Measurements from ENCODE around the gene PIEZO2.
A peak's percentile ranks its signal among the peaks of the same experiment; 100 is the strongest.
"Not testable (repeated sequence)": the region's sequence is repeated elsewhere in the genome, so short reads cannot be mapped to it uniquely, and the experiment has no call there.

Gene PIEZO2

DNA sequence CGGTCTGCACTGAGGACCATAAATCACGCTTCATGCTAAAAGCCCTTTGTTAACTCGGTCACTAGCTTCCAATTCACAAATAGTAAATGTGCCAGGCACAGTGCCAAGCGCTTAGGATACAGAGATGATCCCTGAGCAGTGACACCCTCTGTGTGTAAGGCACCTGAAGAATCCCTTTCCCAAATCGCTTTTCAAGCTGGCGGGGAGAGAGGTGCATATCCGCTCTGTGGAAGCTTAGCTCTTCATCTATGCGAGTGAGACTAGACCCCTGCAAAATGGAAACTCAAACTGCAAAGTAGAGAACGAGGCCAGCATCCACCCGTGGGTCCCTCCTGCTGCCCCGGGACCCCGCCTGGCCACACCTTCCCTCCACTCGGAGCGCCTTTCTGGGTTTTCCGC lies 2.4 kb downstream of the PIEZO2 start:
- ChIA-PET CTCF (interaction anchor here (1.7 kb wide), 1 partner anchor 295 kb away, joined by 5 read pairs; no protein-coding TSS in a partner anchor), POLR2A (no interaction called here)
- Histone ChIP-seq H3K27ac (ENCODE audit: insufficient read depth in 1 of 2, low read depth in 1 of 2, low read length in 2 of 2, poor library complexity in 1 of 2, severe bottlenecking in 2 of 2) (no peak overlapping the region), H3K9me3 (ENCODE audit: control extremely low read depth in 1 of 5, control insufficient read depth in 4 of 5, insufficient read depth in 2 of 5, low read depth in 1 of 5, low read length in 4 of 5) (no peaks in the 10 kb centered on the region), H3K36me3 (ENCODE audit: control insufficient read depth in 4 of 4, insufficient read depth in 4 of 4, low read length in 3 of 4) (no peaks in the 10 kb centered on the region), H3K4me1 (ENCODE audit: control extremely low read depth in 1 of 4, control insufficient read depth in 4 of 4, insufficient read depth in 4 of 4, low read length in 3 of 4) (peaks cover 0 to 29% (median 23%) of the 10 kb centered on the region in 4 experiments), H3K27me3 (replicated peaks in 2 of 5; ENCODE audit: control insufficient read depth in 4 of 5, insufficient read depth in 5 of 5, low read length in 4 of 5) (peaks cover 12 to 60% (median 40%) of the 10 kb centered on the region in 5 experiments), H3K4me3 (ENCODE audit: control insufficient read depth in 1 of 7, extremely low read depth in 1 of 7, insufficient read depth in 4 of 7, low read depth in 2 of 7, low read length in 6 of 7) (peak overlapping the region in 1 of 7 experiments; percentile 2)
- WGBS (ENCODE audit: insufficient coverage): 60% methylated on average over 15 of the region's 15 CpGs
- no peak for DNase-seq

DNA sequence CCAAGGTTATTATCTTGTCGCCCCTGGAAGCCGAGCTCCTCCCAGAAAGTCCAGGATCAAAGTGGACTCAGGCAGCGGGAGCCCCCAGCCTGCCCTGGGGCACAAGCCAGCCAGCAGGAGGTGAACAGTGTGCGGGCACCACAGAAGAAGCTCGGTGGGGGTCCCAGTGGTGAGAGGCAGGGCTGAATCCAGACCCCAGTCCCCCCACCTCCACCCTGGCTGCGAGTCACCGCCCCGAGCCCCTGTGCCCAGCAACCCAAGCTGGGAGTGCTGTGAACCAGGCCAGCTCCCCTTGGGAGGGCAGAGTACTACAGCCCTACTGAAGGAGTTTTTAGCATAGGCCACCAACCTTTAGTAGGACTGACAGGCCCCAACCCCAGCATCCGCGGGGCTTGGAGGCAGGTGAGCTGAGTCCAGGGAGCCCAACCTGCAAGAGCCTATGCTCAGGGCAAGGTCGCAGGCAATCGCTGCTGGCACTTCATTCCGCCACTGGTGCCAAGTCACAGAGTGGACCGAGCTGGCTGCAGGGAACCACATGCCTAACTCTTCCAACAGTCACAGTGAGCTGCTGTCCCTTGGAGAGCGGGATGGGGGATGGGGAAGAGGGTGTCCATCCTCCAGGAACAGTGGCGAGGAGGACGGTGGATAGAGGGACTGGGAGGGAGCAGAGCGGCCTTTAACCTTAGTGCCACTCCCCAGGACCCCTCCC lies 3.0 kb downstream of the PIEZO2 start:
- 88% methylated on average over 16 of the region's 18 CpGs for WGBS (ENCODE audit: insufficient coverage)

DNA sequence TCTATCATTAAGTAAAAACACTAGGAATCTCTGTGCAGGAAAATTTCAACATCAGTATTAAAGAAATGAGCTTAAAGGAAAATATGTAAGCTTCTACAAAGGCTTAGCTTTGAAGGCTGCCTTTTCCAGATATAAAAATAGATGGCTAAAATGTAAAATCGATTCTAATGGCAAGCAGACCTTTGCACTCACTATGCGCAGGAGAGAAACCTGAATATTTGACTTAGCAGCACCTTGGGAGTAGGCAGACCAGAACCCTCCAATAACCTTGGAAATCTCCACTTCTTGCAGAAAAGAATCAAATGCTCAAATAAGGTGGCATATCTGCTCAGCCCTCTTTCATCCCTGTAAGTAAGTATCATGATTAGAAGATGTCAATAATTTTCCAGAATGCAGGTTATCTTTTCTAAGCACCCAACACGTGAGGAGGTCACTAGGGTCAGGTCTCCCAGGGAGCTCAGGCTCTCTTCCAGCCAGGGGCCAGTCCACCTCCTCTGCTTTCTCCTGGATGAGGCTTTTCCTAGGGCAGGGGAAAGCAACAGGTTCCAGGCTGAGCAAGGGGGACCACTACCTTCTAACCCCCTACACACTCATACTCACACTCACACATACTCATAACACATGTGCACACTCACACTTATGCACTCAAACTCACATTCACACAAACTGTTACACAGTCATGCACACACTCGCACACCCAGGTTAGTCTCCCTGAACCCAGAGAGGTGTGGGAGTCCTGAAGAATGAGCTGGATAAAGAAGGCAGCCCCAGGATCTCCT lies 3.8 kb downstream of the PIEZO2 start:
- CTCF ChIA-PET: interaction anchor here (0.6 to 1.7 kb wide), 4 partner anchors 9 to 294 kb away, joined by 3 to 5 read pairs (median 3); no protein-coding TSS in a partner anchor
- peaks cover 0 to 29% (median 23%) of the 10 kb centered on the region in 4 experiments for H3K4me1 ChIP-seq (ENCODE audit: control extremely low read depth in 1 of 4, control insufficient read depth in 4 of 4, insufficient read depth in 4 of 4, low read length in 3 of 4)
- DNase-seq: no peak

More for the DNA sequence above, 3.0 kb downstream of the PIEZO2 start:
- Histone ChIP-seq H3K4me3 (ENCODE audit: control insufficient read depth in 1 of 7, extremely low read depth in 1 of 7, insufficient read depth in 4 of 7, low read depth in 2 of 7, low read length in 6 of 7) (no peak overlapping the region), H3K36me3 (ENCODE audit: control insufficient read depth in 4 of 4, insufficient read depth in 4 of 4, low read length in 3 of 4) (no peaks in the 10 kb centered on the region), H3K9me3 (ENCODE audit: control extremely low read depth in 1 of 5, control insufficient read depth in 4 of 5, insufficient read depth in 2 of 5, low read depth in 1 of 5, low read length in 4 of 5) (no peaks in the 10 kb centered on the region), H3K27me3 (replicated peaks in 2 of 5; ENCODE audit: control insufficient read depth in 4 of 5, insufficient read depth in 5 of 5, low read length in 4 of 5) (peaks cover 10 to 60% (median 38%) of the 10 kb centered on the region in 5 experiments), H3K27ac (ENCODE audit: insufficient read depth in 1 of 2, low read depth in 1 of 2, low read length in 2 of 2, poor library complexity in 1 of 2, severe bottlenecking in 2 of 2) (no peak overlapping the region), H3K4me1 (ENCODE audit: control extremely low read depth in 1 of 4, control insufficient read depth in 4 of 4, insufficient read depth in 4 of 4, low read length in 3 of 4) (peaks cover 0 to 29% (median 23%) of the 10 kb centered on the region in 4 experiments)
- ChIA-PET CTCF (interaction anchor here (0.6 to 1.7 kb wide), 3 partner anchors 8 to 295 kb away, joined by 3 to 5 read pairs (median 3); no protein-coding TSS in a partner anchor), POLR2A (no interaction called here)
- DNase-seq: no peak

DNA sequence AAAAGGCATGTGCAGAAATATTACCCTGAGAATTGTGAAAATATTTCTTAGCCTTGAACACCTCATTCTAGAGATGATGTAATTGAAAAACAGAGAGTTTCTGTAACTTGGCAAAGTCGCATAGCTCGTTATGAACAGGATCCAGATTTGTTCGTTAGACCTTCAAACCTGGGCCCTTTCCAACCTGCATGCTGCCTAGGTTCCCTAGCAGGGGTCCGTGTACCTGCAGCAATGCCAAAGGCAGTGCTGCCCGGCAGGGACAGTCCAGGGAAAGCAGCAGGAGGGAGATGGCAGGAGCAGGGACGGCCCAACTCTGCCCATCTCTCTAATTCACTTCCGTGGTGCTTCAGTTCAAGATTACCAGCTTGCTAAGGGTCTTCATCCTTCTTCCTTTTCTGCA lies 12.0 kb downstream of the PIEZO2 start:
- no peaks in the 10 kb centered on the region for H3K36me3 ChIP-seq (ENCODE audit: control insufficient read depth in 4 of 4, insufficient read depth in 4 of 4, low read length in 3 of 4)
- no peak for DNase-seq
- H3K4me3 ChIP-seq (ENCODE audit: control insufficient read depth in 1 of 7, extremely low read depth in 1 of 7, insufficient read depth in 4 of 7, low read depth in 2 of 7, low read length in 6 of 7): no peak overlapping the region
- no peaks in the 10 kb centered on the region for H3K4me1 ChIP-seq (ENCODE audit: control extremely low read depth in 1 of 4, control insufficient read depth in 4 of 4, insufficient read depth in 4 of 4, low read length in 3 of 4)
- POLR2A ChIA-PET: no interaction called here
- 90% methylated on average over 6 of the region's 7 CpGs for WGBS (ENCODE audit: insufficient coverage)
- no peaks in the 10 kb centered on the region for H3K27me3 ChIP-seq (replicated peaks in 2 of 5; ENCODE audit: control insufficient read depth in 4 of 5, insufficient read depth in 5 of 5, low read length in 4 of 5)
- peaks cover 0 to 2% (median 0%) of the 10 kb centered on the region in 5 experiments for H3K9me3 ChIP-seq (ENCODE audit: control extremely low read depth in 1 of 5, control insufficient read depth in 4 of 5, insufficient read depth in 2 of 5, low read depth in 1 of 5, low read length in 4 of 5)
- no peak overlapping the region for H3K27ac ChIP-seq (ENCODE audit: insufficient read depth in 1 of 2, low read depth in 1 of 2, low read length in 2 of 2, poor library complexity in 1 of 2, severe bottlenecking in 2 of 2)
- CTCF ChIA-PET: interaction anchor here (1.7 kb wide), 1 partner anchor 14 kb away, joined by 6 read pairs; no protein-coding TSS in a partner anchor

More for the DNA sequence above, 3.8 kb downstream of the PIEZO2 start:
- WGBS (ENCODE audit: insufficient coverage): 98% methylated on average over 4 of the region's 4 CpGs
- Histone ChIP-seq H3K36me3 (ENCODE audit: control insufficient read depth in 4 of 4, insufficient read depth in 4 of 4, low read length in 3 of 4) (no peaks in the 10 kb centered on the region), H3K9me3 (ENCODE audit: control extremely low read depth in 1 of 5, control insufficient read depth in 4 of 5, insufficient read depth in 2 of 5, low read depth in 1 of 5, low read length in 4 of 5) (no peaks in the 10 kb centered on the region), H3K27me3 (replicated peaks in 2 of 5; ENCODE audit: control insufficient read depth in 4 of 5, insufficient read depth in 5 of 5, low read length in 4 of 5) (peaks cover 5 to 53% (median 35%) of the 10 kb centered on the region in 5 experiments), H3K27ac (ENCODE audit: insufficient read depth in 1 of 2, low read depth in 1 of 2, low read length in 2 of 2, poor library complexity in 1 of 2, severe bottlenecking in 2 of 2) (no peak overlapping the region), H3K4me3 (ENCODE audit: control insufficient read depth in 1 of 7, extremely low read depth in 1 of 7, insufficient read depth in 4 of 7, low read depth in 2 of 7, low read length in 6 of 7) (no peak overlapping the region)
- POLR2A ChIA-PET: no interaction called here

DNA sequence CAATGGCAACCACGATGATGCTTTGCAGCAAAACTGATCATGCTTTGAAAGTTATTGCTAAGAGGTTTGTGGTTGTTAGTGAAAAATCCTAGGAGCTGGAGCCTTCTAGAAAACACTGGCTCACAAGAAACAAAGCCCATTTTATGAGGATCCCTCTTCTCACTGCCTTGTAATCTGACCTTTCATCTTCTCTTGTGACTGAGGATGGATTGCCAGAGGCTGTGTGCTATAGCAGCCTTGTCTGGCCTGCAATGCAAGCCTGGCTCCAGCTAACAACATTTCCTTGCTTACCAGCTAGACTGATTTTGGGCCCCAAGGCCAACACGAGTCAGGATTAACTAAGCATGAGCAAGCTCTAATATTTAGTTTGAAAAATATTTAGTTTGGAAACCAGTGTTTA lies 13.1 kb downstream of the PIEZO2 start:
- DNase-seq: no peak
- Histone ChIP-seq H3K27me3 (replicated peaks in 2 of 5; ENCODE audit: control insufficient read depth in 4 of 5, insufficient read depth in 5 of 5, low read length in 4 of 5) (no peaks in the 10 kb centered on the region), H3K27ac (ENCODE audit: insufficient read depth in 1 of 2, low read depth in 1 of 2, low read length in 2 of 2, poor library complexity in 1 of 2, severe bottlenecking in 2 of 2) (no peak overlapping the region), H3K36me3 (ENCODE audit: control insufficient read depth in 4 of 4, insufficient read depth in 4 of 4, low read length in 3 of 4) (no peaks in the 10 kb centered on the region), H3K9me3 (ENCODE audit: control extremely low read depth in 1 of 5, control insufficient read depth in 4 of 5, insufficient read depth in 2 of 5, low read depth in 1 of 5, low read length in 4 of 5) (peaks cover 0 to 3% (median 0%) of the 10 kb centered on the region in 5 experiments), H3K4me3 (ENCODE audit: control insufficient read depth in 1 of 7, extremely low read depth in 1 of 7, insufficient read depth in 4 of 7, low read depth in 2 of 7, low read length in 6 of 7) (no peak overlapping the region), H3K4me1 (ENCODE audit: control extremely low read depth in 1 of 4, control insufficient read depth in 4 of 4, insufficient read depth in 4 of 4, low read length in 3 of 4) (no peaks in the 10 kb centered on the region)
- CTCF ChIA-PET: interaction anchor here (1.7 kb wide), 1 partner anchor 15 kb away, joined by 6 read pairs; no protein-coding TSS in a partner anchor
- POLR2A ChIA-PET: no interaction called here
- 83% methylated on average over 1 of the region's 2 CpGs for WGBS (ENCODE audit: insufficient coverage)

DNA sequence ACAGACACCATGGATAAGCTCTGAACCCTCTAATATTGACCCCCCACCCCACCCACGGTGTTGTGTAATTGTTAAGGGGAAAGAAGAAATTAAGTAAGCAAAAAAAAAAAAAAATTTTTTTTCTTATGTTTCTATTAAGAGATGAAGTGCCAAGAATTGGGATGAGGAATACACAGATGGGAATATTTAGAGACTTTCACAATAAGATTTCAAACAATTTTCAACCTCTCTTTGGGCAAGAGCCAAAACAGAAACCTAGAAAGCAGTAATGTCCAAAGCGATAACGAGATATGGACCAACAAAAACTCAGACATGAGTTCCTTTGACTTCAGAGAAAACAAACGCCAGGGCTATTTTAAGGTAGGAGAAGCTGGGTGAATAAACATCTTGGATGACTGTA lies 14.4 kb downstream of the PIEZO2 start:
- H3K27me3 ChIP-seq (replicated peaks in 2 of 5; ENCODE audit: control insufficient read depth in 4 of 5, insufficient read depth in 5 of 5, low read length in 4 of 5): no peaks in the 10 kb centered on the region
- H3K4me3 ChIP-seq (ENCODE audit: control insufficient read depth in 1 of 7, extremely low read depth in 1 of 7, insufficient read depth in 4 of 7, low read depth in 2 of 7, low read length in 6 of 7): no peak overlapping the region
- no peak for DNase-seq
- CTCF ChIA-PET: no interaction called here
- no peaks in the 10 kb centered on the region for H3K36me3 ChIP-seq (ENCODE audit: control insufficient read depth in 4 of 4, insufficient read depth in 4 of 4, low read length in 3 of 4)
- WGBS (ENCODE audit: insufficient coverage): 93% methylated on average over 3 of the region's 4 CpGs
- H3K4me1 ChIP-seq (ENCODE audit: control extremely low read depth in 1 of 4, control insufficient read depth in 4 of 4, insufficient read depth in 4 of 4, low read length in 3 of 4): no peaks in the 10 kb centered on the region
- H3K27ac ChIP-seq (ENCODE audit: insufficient read depth in 1 of 2, low read depth in 1 of 2, low read length in 2 of 2, poor library complexity in 1 of 2, severe bottlenecking in 2 of 2): no peak overlapping the region
- POLR2A ChIA-PET: no interaction called here
- H3K9me3 ChIP-seq (ENCODE audit: control extremely low read depth in 1 of 5, control insufficient read depth in 4 of 5, insufficient read depth in 2 of 5, low read depth in 1 of 5, low read length in 4 of 5): peaks cover 0 to 5% (median 0%) of the 10 kb centered on the region in 5 experiments

DNA sequence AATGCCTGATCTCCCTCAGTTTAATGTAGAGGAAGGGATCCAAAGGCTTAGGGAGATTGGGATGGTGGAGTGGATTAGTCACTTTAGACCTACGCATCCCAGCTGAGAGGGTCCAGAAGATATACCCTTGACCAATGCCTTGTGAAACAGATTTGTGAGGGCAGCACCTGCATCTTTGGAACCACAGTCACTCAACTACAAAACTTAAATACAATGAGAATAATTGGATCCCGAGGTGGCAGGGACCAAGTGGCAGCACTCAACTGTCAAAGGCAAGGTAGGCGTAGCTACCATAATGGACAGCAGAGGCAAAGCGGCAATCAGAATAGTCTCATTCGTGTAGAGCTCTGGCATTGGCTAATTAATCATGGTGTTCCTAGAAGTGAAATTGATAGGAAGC lies 20.3 kb downstream of the PIEZO2 start:
- H3K27ac ChIP-seq (ENCODE audit: insufficient read depth in 1 of 2, low read depth in 1 of 2, low read length in 2 of 2, poor library complexity in 1 of 2, severe bottlenecking in 2 of 2); DNase-seq; H3K4me3 ChIP-seq (ENCODE audit: control insufficient read depth in 1 of 7, extremely low read depth in 1 of 7, insufficient read depth in 4 of 7, low read depth in 2 of 7, low read length in 6 of 7); H3K27me3 ChIP-seq (replicated peaks in 2 of 5; ENCODE audit: control insufficient read depth in 4 of 5, insufficient read depth in 5 of 5, low read length in 4 of 5); POLR2A ChIA-PET; CTCF ChIA-PET; H3K4me1 ChIP-seq (ENCODE audit: control extremely low read depth in 1 of 4, control insufficient read depth in 4 of 4, insufficient read depth in 4 of 4, low read length in 3 of 4); H3K36me3 ChIP-seq (ENCODE audit: control insufficient read depth in 4 of 4, insufficient read depth in 4 of 4, low read length in 3 of 4): not testable (repeated sequence)
- H3K9me3 ChIP-seq (ENCODE audit: control extremely low read depth in 1 of 5, control insufficient read depth in 4 of 5, insufficient read depth in 2 of 5, low read depth in 1 of 5, low read length in 4 of 5): peaks cover 0 to 12% (median 6%) of the 10 kb centered on the region in 5 experiments
- WGBS (ENCODE audit: insufficient coverage): 100% methylated on average over 2 of the region's 5 CpGs
